Measurements from ENCODE around the gene PRKG1.
"Not testable (repeated sequence)": the region's sequence is repeated elsewhere in the genome, so short reads cannot be mapped to it uniquely, and the experiment has no call there.

Gene PRKG1

GRCh38 chr10:51321980-51322379 lies 247.7 kb downstream of the PRKG1 start:
- DNase-seq (ENCODE audit: low read depth): no peak

- DNase-seq (ENCODE audit: low read depth): no peak
Measured at GRCh38 chr10:51325649-51326048, 251.4 kb downstream of the PRKG1 start.

GRCh38 chr10:51326174-51326573 lies 251.9 kb downstream of the PRKG1 start:
- DNase-seq (ENCODE audit: low read depth): no peak

DNA sequence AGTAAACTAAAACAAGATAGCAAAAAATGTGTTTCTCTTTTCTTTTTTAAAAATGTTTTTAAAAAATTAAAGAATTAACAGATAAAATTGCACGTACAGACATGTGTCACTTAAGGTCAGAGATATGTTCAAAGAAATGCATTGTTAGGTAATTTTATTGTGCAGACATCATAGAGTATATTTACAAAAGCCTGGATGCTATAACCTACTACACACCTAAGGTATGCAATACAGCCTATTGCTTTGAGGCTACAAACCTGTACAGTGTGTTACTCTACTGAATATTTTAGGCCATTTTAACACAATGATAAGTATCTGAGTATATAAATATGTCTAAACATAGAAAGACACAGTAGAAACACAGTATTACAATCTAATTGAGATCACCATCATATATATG lies 253.1 kb downstream of the PRKG1 start:
- no peak for DNase-seq (ENCODE audit: low read depth)

DNA sequence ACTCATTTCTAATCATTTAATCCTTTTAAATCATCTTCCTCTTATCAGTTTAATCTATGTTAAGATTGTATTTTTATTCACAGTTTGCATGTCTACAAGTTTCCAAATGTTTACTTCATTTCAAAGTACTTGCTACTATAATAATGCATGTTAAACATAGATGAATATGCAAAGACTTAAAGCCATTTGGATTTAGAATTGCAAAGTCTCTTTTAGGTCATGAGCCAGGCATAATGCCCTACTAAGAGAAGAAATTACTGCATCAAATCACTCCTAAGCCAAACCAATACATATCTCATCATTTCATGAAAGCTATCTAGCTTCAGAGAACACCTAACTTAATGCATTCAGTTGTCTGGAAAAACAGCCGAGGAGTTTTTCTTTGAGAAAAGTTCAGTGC lies 266.1 kb downstream of the PRKG1 start:
- DNase-seq (ENCODE audit: low read depth): no peak

- no peak for DNase-seq (ENCODE audit: low read depth)
Measured at GRCh38 chr10:51340845-51341610, 266.7 kb downstream of the PRKG1 start.

DNA sequence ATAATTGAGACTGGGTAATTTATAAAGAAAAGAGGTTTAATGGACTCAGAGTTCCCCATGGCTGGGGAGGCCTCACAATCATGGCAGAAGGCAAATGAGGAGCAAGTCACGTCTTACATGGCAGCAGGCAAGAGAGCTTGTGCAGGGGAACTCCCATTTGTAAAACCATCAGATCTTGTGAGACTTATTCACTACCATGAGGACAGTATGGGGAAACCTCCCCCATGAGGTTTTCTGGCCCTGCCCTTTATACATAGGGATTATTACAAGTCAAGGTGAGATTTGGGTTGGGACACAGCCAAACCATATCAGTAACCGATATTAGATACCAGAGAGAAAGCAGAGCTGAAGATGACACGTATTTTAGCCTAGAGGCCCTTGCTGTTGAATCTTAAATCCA lies 267.5 kb downstream of the PRKG1 start:
- DNase-seq (ENCODE audit: low read depth): not testable (repeated sequence)

GRCh38 chr10:51342381-51342780 lies 268.1 kb downstream of the PRKG1 start:
- DNase-seq (ENCODE audit: low read depth): no peak

- no peak for DNase-seq (ENCODE audit: low read depth)
Measured at GRCh38 chr10:51343391-51343790, 269.1 kb downstream of the PRKG1 start.

- no peak for DNase-seq (ENCODE audit: low read depth)
Measured at GRCh38 chr10:51344371-51344770, 270.1 kb downstream of the PRKG1 start.

DNA sequence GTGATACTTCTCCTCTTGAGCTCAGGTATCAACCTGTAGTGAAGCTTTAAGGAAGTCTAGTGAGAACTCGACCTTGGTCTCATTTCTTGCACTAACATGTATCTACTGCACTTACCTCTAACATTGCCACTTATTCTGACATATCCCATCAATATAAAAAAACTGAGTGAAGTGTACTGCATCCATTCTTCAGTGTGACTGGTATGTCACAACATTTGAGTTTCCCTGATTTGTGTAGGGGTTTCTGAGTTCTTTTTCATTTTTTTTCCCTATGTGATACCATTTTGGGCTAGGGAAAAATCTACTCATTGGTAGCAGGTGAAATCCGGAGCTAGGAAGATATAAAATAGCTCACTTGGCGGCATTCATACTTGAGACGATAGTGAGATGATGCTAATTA lies 274.3 kb downstream of the PRKG1 start:
- no peak for DNase-seq (ENCODE audit: low read depth)

- no peak for DNase-seq (ENCODE audit: low read depth)
Measured at GRCh38 chr10:51357170-51357569, 282.9 kb downstream of the PRKG1 start.

DNA sequence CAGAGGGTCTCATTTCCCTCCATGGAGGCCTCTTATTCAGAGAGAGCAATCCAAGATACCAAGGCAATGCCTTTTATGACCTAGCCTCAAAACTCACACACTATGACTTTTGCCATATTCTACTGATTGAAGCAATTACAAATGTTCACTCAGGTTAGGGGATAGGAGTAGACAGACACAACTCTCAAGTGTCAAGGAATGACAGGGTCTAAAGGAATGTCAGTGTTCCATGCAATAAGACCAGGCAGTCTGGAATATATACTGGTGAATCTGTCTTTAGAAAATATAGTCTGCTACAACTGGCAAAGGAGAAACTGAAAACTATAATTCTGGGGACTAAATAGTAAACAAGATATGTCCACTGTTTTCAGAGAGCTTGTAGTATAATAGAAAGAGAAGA lies 283.9 kb downstream of the PRKG1 start:
- no peak for DNase-seq (ENCODE audit: low read depth)

- no peak for DNase-seq (ENCODE audit: low read depth)
Measured at GRCh38 chr10:51363415-51363814, 289.1 kb downstream of the PRKG1 start.

GRCh38 chr10:51364674-51365073 lies 290.4 kb downstream of the PRKG1 start:
- no peak for DNase-seq (ENCODE audit: low read depth)

- no peak for DNase-seq (ENCODE audit: low read depth)
Measured at GRCh38 chr10:51366044-51366443, 291.8 kb downstream of the PRKG1 start.

- no peak for DNase-seq (ENCODE audit: low read depth)
Measured at GRCh38 chr10:51367127-51367526, 292.8 kb downstream of the PRKG1 start.

GRCh38 chr10:51367694-51368093 lies 293.4 kb downstream of the PRKG1 start:
- DNase-seq (ENCODE audit: low read depth): no peak

GRCh38 chr10:51368943-51369342 lies 294.7 kb downstream of the PRKG1 start:
- no peak for DNase-seq (ENCODE audit: low read depth)

- no peak for DNase-seq (ENCODE audit: low read depth)
Measured at GRCh38 chr10:51369903-51370302, 295.6 kb downstream of the PRKG1 start.

DNA sequence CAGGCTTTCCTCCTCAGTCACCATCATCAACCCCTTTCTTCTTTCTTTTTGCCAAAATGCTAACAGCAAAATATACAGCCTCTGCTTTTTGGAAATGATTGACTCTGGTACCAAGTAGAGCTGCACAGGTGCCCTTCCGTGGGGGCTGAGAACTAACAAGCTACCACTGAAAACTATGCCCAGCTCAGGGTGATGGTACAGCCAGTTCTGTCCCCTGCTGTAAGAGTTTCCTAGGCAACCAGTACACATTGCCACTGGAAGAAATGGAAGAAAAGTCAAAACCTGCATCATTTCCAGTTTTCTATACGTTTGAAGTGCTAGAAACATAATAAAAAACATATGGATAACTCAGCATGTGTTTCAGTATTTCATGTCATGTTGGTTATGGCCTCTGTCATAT lies 297.5 kb downstream of the PRKG1 start:
- DNase-seq (ENCODE audit: low read depth): no peak

GRCh38 chr10:51375790-51376189 lies 301.5 kb downstream of the PRKG1 start:
- no peak for DNase-seq (ENCODE audit: low read depth)

DNA sequence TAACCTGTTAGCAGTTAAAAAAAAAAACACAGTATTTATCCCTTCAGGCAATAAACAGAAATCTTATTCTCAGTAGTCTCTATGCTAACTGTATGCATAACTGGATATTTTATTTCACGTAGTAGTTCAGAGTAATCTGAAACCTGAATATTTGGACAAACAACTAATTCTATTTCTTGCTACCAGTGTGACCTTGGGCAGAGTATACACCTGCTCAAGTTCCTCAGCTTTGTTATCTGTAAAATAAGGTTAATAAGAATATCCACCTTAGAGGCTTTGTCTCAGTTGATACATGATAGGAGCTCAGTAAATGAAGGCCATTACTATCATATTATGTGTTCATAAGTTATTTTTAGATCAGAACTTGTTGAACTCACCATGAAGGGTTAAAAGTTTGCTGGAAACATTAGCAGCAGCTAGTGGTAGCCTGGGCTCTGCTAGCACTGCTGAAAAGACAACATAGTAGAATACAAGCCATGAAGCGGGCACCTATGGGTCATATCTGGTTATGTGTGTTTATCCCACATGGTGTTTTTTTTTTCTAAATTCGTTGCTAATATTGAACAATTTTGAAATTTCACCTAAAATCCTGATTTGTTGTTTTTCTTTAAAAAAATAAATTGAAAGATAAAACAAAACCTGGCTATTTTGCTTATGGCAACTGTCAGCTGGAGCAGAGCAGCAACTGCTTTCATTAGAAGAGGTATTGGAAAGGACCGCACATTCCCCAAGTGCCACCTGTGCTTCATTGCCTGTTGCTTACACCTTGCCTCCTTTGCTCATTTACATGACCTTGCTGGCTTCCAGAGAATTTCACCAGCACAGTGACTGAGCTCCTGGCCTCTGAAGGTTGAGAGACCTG lies 303.0 kb downstream of the PRKG1 start:
- DNase-seq (ENCODE audit: low read depth): no peak
